Activated naive CD4-positive, alpha-beta T cell treated with anti-CD3 and anti-CD28 coated beads for 36 hours (primary cell): ENCODE results near the gene MYCN. TPM values are rescaled to one million over a fixed set of nuclear protein-coding genes. Genes with fewer than 3 reads are reported as not detected.
"Not testable (repeated sequence)": the region's sequence is repeated elsewhere in the genome, so short reads cannot be mapped to it uniquely, and the experiment has no call there.

Experiments
- CTCF ChIA-PET: fragments of 350-600 bp; sonication (Branson Sonifier 250); formaldehyde crosslinking; loops from one replicate; lab custom pipeline; 2021; ENCODE audit warnings: antibody characterized with exemption; lab: Charles Lee
- DNase-seq: peaks from one replicate; pipeline ENCODE4 v3.0.0-alpha.2; 2020
- H3K27ac Mint-ChIP-seq: one replicate; pipeline ENCODE4 v1.8.0; 2021; ENCODE audit warnings: mild to moderate bottlenecking, mixed read lengths
- H3K27me3 Mint-ChIP-seq: one replicate; pipeline ENCODE4 v1.8.0; 2021; ENCODE audit warnings: low read depth, mixed read lengths
- H3K36me3 Mint-ChIP-seq: one replicate; pipeline ENCODE4 v1.8.0; 2021; ENCODE audit warnings: low read depth, mixed read lengths
- H3K4me1 Mint-ChIP-seq: one replicate; pipeline ENCODE4 v1.8.0; 2021; ENCODE audit warnings: low read depth, mixed read lengths
- H3K4me3 Mint-ChIP-seq: one replicate; pipeline ENCODE4 v1.8.0; 2021; ENCODE audit warnings: mild to moderate bottlenecking, moderate library complexity, mixed read lengths
- H3K9me3 Mint-ChIP-seq: one replicate; pipeline ENCODE4 v1.8.0; 2021; ENCODE audit warnings: mixed read lengths
- intact Hi-C: fragments of 100-400 bp; cut with micrococcal nuclease; formaldehyde crosslinking; loops from one replicate; pipeline ENCODE4 v1.15.1; 2023
- total RNA-seq, 2 experiments: library from RNA; stranded (reverse); gene quantifications; one replicate each; pipeline ENCODE4 v1.2.3, GENCODE V29; 2021

The MYCN gene
- total RNA-seq, 2 experiments from 2014 or later: 0.19 TPM; not detected in 1

- Mint-ChIP-seq H3K4me3 (no peak overlapping the region), H3K27ac (no peak overlapping the region), H3K4me1 (no peaks in the 10 kb centered on the region), H3K36me3 (no peaks in the 10 kb centered on the region), H3K27me3 (peaks cover 7% of the 10 kb centered on the region), H3K9me3 (no peaks in the 10 kb centered on the region)
- CTCF ChIA-PET: interaction anchor here (0.6 to 1.3 kb wide), 2 partner anchors 12 to 74 kb away, joined by 4 read pairs; no protein-coding TSS in a partner anchor
- intact Hi-C loops: no loop called here
- DNase-seq: no peak
Measured at GRCh38 chr2:15927551-15928218, 12.7 kb upstream of the MYCN start.

GRCh38 chr2:15929008-15929407 is 11.3 kb upstream of the MYCN start:
- H3K27me3 Mint-ChIP-seq, CTCF ChIA-PET, DNase-seq, intact Hi-C loops, H3K36me3 Mint-ChIP-seq, H3K4me1 Mint-ChIP-seq, H3K9me3 Mint-ChIP-seq, H3K27ac Mint-ChIP-seq, H3K4me3 Mint-ChIP-seq: not testable (repeated sequence)

GRCh38 chr2:15929861-15930260 is 10.5 kb upstream of the MYCN start:
- Mint-ChIP-seq H3K4me3 (no peak overlapping the region), H3K27ac (no peak overlapping the region), H3K27me3 (peaks cover 1% of the 10 kb centered on the region), H3K36me3 (no peaks in the 10 kb centered on the region), H3K9me3 (no peaks in the 10 kb centered on the region), H3K4me1 (no peaks in the 10 kb centered on the region)
- intact Hi-C loops: no loop called here
- no peak for DNase-seq
- CTCF ChIA-PET: interaction anchor here (0.7 kb wide), 1 partner anchor 187 kb away, joined by 4 read pairs; no protein-coding TSS in a partner anchor

- H3K4me1 Mint-ChIP-seq: no peaks in the 10 kb centered on the region
- no peaks in the 10 kb centered on the region for H3K9me3 Mint-ChIP-seq
- no peak for DNase-seq
- intact Hi-C loops: no loop called here
- H3K27me3 Mint-ChIP-seq: peaks cover 3% of the 10 kb centered on the region
- H3K4me3 Mint-ChIP-seq: no peak overlapping the region
- H3K27ac Mint-ChIP-seq: no peak overlapping the region
- CTCF ChIA-PET: interaction anchor here (0.6 to 0.7 kb wide), 3 partner anchors 30 to 188 kb away, joined by 3 to 4 read pairs (median 3); no protein-coding TSS in a partner anchor
- H3K36me3 Mint-ChIP-seq: no peaks in the 10 kb centered on the region
Measured at GRCh38 chr2:15930589-15931318, 9.6 kb upstream of the MYCN start.

GRCh38 chr2:15931319-15931890 is 8.9 kb upstream of the MYCN start:
- no peak overlapping the region for H3K4me3 Mint-ChIP-seq
- no peaks in the 10 kb centered on the region for H3K36me3 Mint-ChIP-seq
- H3K27ac Mint-ChIP-seq: no peak overlapping the region
- CTCF ChIA-PET: no interaction called here
- no peak for DNase-seq
- no peaks in the 10 kb centered on the region for H3K9me3 Mint-ChIP-seq
- peaks cover 4% of the 10 kb centered on the region for H3K27me3 Mint-ChIP-seq
- intact Hi-C loops: no loop called here
- H3K4me1 Mint-ChIP-seq: no peaks in the 10 kb centered on the region

GRCh38 chr2:15931950-15932349 is 8.4 kb upstream of the MYCN start:
- Mint-ChIP-seq H3K4me3 (no peak overlapping the region), H3K9me3 (no peaks in the 10 kb centered on the region), H3K4me1 (no peaks in the 10 kb centered on the region), H3K36me3 (no peaks in the 10 kb centered on the region), H3K27me3 (peaks cover 9% of the 10 kb centered on the region), H3K27ac (no peak overlapping the region)
- DNase-seq: no peak
- intact Hi-C loops: no loop called here
- CTCF ChIA-PET: no interaction called here

GRCh38 chr2:15932394-15933183 is 7.8 kb upstream of the MYCN start:
- no peaks in the 10 kb centered on the region for H3K36me3 Mint-ChIP-seq
- H3K4me1 Mint-ChIP-seq: no peaks in the 10 kb centered on the region
- CTCF ChIA-PET: no interaction called here
- H3K4me3 Mint-ChIP-seq: no peak overlapping the region
- DNase-seq: no peak
- peaks cover 15% of the 10 kb centered on the region for H3K27me3 Mint-ChIP-seq
- no peaks in the 10 kb centered on the region for H3K9me3 Mint-ChIP-seq
- H3K27ac Mint-ChIP-seq: no peak overlapping the region
- intact Hi-C loops: no loop called here

- CTCF ChIA-PET: no interaction called here
- Mint-ChIP-seq H3K27ac (no peak overlapping the region), H3K27me3 (peaks cover 22% of the 10 kb centered on the region), H3K4me1 (no peaks in the 10 kb centered on the region), H3K36me3 (no peaks in the 10 kb centered on the region), H3K9me3 (no peaks in the 10 kb centered on the region), H3K4me3 (no peak overlapping the region)
- DNase-seq: no peak
- intact Hi-C loops: no loop called here
Measured at GRCh38 chr2:15933184-15933845, 7.0 kb upstream of the MYCN start.

- CTCF ChIA-PET: no interaction called here
- no peak overlapping the region for H3K4me3 Mint-ChIP-seq
- no peaks in the 10 kb centered on the region for H3K9me3 Mint-ChIP-seq
- peaks cover 33% of the 10 kb centered on the region for H3K27me3 Mint-ChIP-seq
- no peak for DNase-seq
- no peaks in the 10 kb centered on the region for H3K36me3 Mint-ChIP-seq
- intact Hi-C loops: no loop called here
- H3K27ac Mint-ChIP-seq: no peak overlapping the region
- peaks cover 4% of the 10 kb centered on the region for H3K4me1 Mint-ChIP-seq
Measured at GRCh38 chr2:15934291-15934945, 5.9 kb upstream of the MYCN start.

GRCh38 chr2:15935189-15935588 is 5.2 kb upstream of the MYCN start:
- CTCF ChIA-PET: no interaction called here
- Mint-ChIP-seq H3K4me1 (peaks cover 7% of the 10 kb centered on the region), H3K36me3 (no peaks in the 10 kb centered on the region), H3K27ac (no peak overlapping the region), H3K9me3 (no peaks in the 10 kb centered on the region), H3K27me3 (peaks cover 38% of the 10 kb centered on the region), H3K4me3 (no peak overlapping the region)
- no peak for DNase-seq
- intact Hi-C loops: no loop called here

- CTCF ChIA-PET: no interaction called here
- Mint-ChIP-seq H3K27ac (no peak overlapping the region), H3K9me3 (no peaks in the 10 kb centered on the region), H3K4me3 (no peak overlapping the region), H3K4me1 (peaks cover 7% of the 10 kb centered on the region), H3K27me3 (peaks cover 39% of the 10 kb centered on the region), H3K36me3 (no peaks in the 10 kb centered on the region)
- intact Hi-C loops: no loop called here
- DNase-seq: no peak
Measured at GRCh38 chr2:15935675-15936074, 4.7 kb upstream of the MYCN start.
